ENCODE results near the gene PLXNA4. TPM values are rescaled to one million over a fixed set of nuclear protein-coding genes. Genes with fewer than 3 reads are reported as not detected.

PLXNA4 gene
- total and polyA plus RNA-seq, 2 experiments from 2014 or later, result 1.9 to 4.8 TPM

DNA sequence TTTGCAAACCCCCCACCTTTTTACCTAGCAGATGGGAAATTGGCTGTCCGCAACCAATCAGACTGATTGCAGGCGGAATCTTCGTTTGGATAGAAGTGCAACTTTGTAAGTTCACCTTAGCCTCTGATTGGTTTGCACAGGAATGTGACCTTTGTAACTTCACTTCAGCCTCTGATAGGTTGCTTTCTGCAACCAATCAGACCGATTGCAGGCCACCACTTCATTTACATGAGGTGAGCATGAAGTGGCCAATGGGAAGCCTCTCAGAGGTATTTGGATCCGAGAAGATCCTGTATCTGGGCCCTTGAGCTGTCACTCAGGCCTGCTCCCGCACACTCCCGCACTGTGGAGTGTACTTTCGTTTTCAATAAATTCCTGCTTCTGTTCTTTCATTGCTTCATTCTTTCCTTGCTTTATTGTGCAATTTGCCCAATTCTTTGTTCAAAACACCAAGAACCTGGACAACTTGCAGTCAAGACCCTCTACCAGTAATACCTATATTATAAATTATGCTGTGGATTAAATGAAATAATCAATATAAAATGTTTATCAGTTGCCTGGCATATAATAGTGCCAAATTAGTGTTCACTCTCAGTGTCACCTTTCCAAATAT, 491.4 kb downstream of the PLXNA4 start:
- no peak for DNase-seq (ENCODE audit: low spot score)

DNA sequence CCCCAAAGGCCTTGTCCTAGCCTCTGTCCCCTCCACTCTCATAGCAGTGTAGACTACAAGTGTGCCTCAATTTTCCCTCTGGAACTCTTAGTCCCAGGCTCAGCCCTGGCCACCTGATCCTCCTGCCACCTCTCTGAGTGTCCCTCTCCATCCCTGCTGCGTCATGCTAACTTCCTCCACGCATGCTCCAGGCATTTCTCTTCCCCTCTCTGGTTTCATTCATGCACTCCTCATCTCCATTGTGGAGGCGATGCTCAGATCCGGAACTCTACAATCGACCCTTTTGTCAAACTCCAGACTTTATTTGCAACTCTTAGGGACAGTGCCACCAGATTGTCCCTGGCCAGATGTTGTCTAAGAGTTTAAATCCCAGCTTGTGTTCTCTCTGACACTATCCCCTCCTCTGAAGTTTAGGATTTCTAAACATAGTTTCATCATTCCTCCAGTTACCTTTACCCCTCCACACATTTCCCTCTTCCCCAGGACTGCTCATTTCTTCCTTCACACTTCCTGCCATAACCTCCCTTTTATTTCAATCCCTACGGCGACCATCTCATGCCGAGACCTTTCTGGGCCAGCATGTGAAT, 492.6 kb downstream of the PLXNA4 start:
- Histone ChIP-seq H3K4me1 (ENCODE audit: insufficient read depth) (peaks cover 17% of the 10 kb centered on the region), H3K4me3 (no peak overlapping the region), H3K9me2 (replicated peaks; ENCODE audit: insufficient read depth) (no peaks in the 10 kb centered on the region), H3K9me3 (ENCODE audit: low read depth) (no peaks in the 10 kb centered on the region), H3K79me2 (no peaks in the 10 kb centered on the region), H3K4me2 (no peak overlapping the region), H4K20me1 (ENCODE audit: insufficient read depth, poor library complexity, severe bottlenecking) (no peaks in the 10 kb centered on the region), H3K27ac (no peak overlapping the region), H2AFZ (no peak overlapping the region), H3K36me3 (replicated peaks; ENCODE audit: insufficient read depth, low read depth) (no peaks in the 10 kb centered on the region), H3K27me3 (peaks cover 6% of the 10 kb centered on the region)
- TF ChIP-seq EZH2 (IDR thresholded peaks at IDR 0.05; ENCODE audit: borderline replicate concordance) (no peak), EZH2phosphoT487 (IDR thresholded peaks at IDR 0.05; ENCODE audit: low read depth, severe bottlenecking, unreplicated experiment) (no peak)
- TF ChIP-seq, protein P1, sequence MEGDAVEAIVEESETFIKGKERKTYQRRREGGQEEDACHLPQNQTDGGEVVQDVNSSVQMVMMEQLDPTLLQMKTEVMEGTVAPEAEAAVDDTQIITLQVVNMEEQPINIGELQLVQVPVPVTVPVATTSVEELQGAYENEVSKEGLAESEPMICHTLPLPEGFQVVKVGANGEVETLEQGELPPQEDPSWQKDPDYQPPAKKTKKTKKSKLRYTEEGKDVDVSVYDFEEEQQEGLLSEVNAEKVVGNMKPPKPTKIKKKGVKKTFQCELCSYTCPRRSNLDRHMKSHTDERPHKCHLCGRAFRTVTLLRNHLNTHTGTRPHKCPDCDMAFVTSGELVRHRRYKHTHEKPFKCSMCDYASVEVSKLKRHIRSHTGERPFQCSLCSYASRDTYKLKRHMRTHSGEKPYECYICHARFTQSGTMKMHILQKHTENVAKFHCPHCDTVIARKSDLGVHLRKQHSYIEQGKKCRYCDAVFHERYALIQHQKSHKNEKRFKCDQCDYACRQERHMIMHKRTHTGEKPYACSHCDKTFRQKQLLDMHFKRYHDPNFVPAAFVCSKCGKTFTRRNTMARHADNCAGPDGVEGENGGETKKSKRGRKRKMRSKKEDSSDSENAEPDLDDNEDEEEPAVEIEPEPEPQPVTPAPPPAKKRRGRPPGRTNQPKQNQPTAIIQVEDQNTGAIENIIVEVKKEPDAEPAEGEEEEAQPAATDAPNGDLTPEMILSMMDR (IDR thresholded peaks at IDR 0.05; ENCODE audit: poor library complexity), result no peak
- DNase-seq (ENCODE audit: low spot score), result no peak
- 86% methylated on average over 8 of the region's 8 CpGs for WGBS (ENCODE audit: low lambda C conversion rate, missing lambda C conversion rate)

More for the DNA sequence above, 491.4 kb downstream of the PLXNA4 start:
- Histone ChIP-seq H4K20me1 (ENCODE audit: insufficient read depth, poor library complexity, severe bottlenecking) (no peaks in the 10 kb centered on the region), H3K4me1 (ENCODE audit: insufficient read depth) (peaks cover 17% of the 10 kb centered on the region), H3K79me2 (no peaks in the 10 kb centered on the region), H3K9me3 (ENCODE audit: low read depth) (no peaks in the 10 kb centered on the region), H3K36me3 (replicated peaks; ENCODE audit: insufficient read depth, low read depth) (no peaks in the 10 kb centered on the region), H3K4me3 (no peak overlapping the region), H3K4me2 (no peak overlapping the region), H3K27ac (no peak overlapping the region), H3K9me2 (replicated peaks; ENCODE audit: insufficient read depth) (no peaks in the 10 kb centered on the region), H2AFZ (no peak overlapping the region), H3K27me3 (peaks cover 6% of the 10 kb centered on the region)
- 88% methylated on average over 8 of the region's 8 CpGs for WGBS (ENCODE audit: low lambda C conversion rate, missing lambda C conversion rate)
- TF ChIP-seq, protein P1 (IDR thresholded peaks at IDR 0.05; ENCODE audit: poor library complexity), result no peak
- TF ChIP-seq EZH2 (IDR thresholded peaks at IDR 0.05; ENCODE audit: borderline replicate concordance) (no peak), EZH2phosphoT487 (IDR thresholded peaks at IDR 0.05; ENCODE audit: low read depth, severe bottlenecking, unreplicated experiment) (no peak)

DNA sequence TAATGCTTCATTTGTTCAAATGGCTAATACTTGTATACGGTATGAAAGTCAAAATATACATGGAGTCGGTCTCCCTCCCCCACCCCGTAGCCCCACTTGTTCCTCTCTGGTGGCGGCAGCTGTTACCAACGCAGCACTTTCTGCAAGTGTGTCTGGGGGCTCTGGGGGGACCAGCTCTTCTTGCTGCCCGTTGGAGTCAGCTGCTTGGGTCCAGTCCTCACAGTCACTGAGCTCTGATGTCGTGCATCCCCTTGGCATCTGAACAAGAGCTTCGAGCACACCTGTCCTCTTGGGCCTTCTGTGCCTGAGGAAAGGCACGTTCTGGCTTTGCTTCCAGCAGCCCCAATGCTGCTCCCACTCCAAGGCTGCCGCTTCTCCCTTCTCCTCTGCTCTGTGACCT, 493.1 kb downstream of the PLXNA4 start:
- Histone ChIP-seq H3K4me2 (no peak overlapping the region), H3K9me3 (ENCODE audit: low read depth) (no peaks in the 10 kb centered on the region), H3K9me2 (replicated peaks; ENCODE audit: insufficient read depth) (no peaks in the 10 kb centered on the region), H3K79me2 (no peaks in the 10 kb centered on the region), H4K20me1 (ENCODE audit: insufficient read depth, poor library complexity, severe bottlenecking) (no peaks in the 10 kb centered on the region), H3K4me3 (no peak overlapping the region), H3K27ac (no peak overlapping the region), H3K4me1 (ENCODE audit: insufficient read depth) (peaks cover 17% of the 10 kb centered on the region), H2AFZ (no peak overlapping the region), H3K27me3 (peaks cover 6% of the 10 kb centered on the region), H3K36me3 (replicated peaks; ENCODE audit: insufficient read depth, low read depth) (no peaks in the 10 kb centered on the region)
- DNase-seq (ENCODE audit: low spot score), result no peak
- no peak for TF ChIP-seq EZH2 (IDR thresholded peaks at IDR 0.05; ENCODE audit: borderline replicate concordance)
- TF ChIP-seq, protein P1 (IDR thresholded peaks at IDR 0.05; ENCODE audit: poor library complexity), result no peak
- TF ChIP-seq EZH2phosphoT487 (IDR thresholded peaks at IDR 0.05; ENCODE audit: low read depth, severe bottlenecking, unreplicated experiment), result no peak
- WGBS (ENCODE audit: low lambda C conversion rate, missing lambda C conversion rate), result 84% methylated on average over 10 of the region's 10 CpGs

All from hepatocyte (in vitro differentiated cells).